ENCODE data around the gene HIVEP3.

HIVEP3 gene

GRCh38 chr1:41809692-41810091 is 109.0 kb downstream of the HIVEP3 start:
- no peak for DNase-seq

- no peak for DNase-seq
These were observed 111.3 kb downstream of the HIVEP3 start for GRCh38 chr1:41807390-41807789.

DNA sequence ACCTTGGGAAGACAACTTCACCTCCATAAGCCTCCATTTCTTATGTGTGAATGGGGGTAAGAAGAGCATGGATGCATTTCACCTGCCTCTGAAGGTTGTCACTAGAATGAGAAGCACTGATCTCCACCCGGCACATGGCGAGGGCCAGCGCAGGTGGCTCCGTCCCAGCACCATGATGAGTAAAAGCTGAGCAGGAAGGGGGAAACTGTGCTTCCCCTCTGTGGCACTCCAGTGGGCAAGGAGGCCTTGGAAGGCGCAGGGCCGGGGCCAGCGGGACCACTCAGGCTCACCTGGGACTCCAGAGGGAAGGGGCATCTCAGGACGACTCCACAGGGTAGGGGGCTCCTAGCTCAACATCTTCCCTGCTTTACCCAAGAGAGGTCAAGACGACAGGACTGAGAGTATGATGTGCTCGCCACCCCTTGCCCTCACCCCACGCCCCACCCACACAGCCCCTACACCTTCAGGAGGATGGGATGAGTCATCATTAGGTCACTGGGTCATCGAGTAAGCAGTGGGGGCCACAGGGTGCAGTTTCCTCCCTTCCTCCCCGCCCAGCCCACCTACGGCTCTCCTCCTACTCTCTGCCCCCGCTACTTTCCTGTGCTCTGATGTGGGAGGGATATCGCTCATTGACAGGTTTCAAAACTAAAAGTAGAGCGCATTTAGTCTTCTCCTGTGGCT is 112.1 kb downstream of the HIVEP3 start:
- peak; percentile 51 to 54 for DNase-seq

- DNase-seq = peak; percentile 18 to 34
These were observed 112.8 kb downstream of the HIVEP3 start for GRCh38 chr1:41805771-41806471.

- DNase-seq = peak; percentile 46 to 53
These were observed 114.5 kb downstream of the HIVEP3 start for GRCh38 chr1:41804176-41804575.

GRCh38 chr1:41803656-41804055 is 115.1 kb downstream of the HIVEP3 start:
- no peak for DNase-seq

- DNase-seq = peak; percentile 68 to 75
These were observed 115.9 kb downstream of the HIVEP3 start for GRCh38 chr1:41802532-41803501.

GRCh38 chr1:41800311-41800829 is 118.4 kb downstream of the HIVEP3 start:
- DNase-seq = no peak

DNA sequence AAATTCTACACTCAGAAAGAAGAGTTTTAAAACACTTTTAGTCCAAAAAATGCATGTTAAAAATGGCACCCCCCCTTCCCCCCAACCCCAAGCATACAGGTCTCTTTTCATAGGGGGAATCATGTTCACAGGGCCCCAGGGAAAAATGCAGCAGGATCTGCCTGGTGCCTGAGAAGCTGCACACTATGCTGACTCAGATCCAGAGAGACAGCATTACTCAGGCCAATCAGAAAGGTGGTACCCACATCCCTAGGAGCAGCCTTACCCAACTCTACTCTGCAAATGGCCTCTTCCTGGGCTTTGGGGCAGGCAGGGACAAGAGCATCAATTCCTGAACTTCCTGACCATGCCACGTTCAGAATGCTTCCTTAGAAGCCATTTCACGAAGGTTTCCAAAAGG is 119.0 kb downstream of the HIVEP3 start:
- DNase-seq = no peak

DNA sequence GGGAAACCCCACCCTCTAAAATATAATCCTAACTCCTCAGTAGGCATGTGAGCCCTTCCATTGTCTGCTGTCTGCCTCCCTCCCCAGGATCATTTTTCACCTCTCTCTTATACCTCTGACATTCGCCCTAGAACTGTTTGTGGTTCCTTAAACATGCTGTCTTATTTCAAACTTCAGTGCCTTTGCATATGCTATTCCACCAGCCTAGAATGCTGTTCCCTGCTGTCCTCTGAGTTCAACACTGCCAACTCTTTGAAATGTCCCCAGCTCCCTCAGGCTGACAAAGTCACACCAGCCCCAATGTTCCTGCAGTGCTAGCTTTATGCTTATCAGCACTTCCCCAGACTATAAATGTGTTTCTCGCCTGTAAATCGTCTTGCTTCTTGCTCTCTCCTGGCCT is 119.5 kb downstream of the HIVEP3 start:
- no peak for DNase-seq

DNA sequence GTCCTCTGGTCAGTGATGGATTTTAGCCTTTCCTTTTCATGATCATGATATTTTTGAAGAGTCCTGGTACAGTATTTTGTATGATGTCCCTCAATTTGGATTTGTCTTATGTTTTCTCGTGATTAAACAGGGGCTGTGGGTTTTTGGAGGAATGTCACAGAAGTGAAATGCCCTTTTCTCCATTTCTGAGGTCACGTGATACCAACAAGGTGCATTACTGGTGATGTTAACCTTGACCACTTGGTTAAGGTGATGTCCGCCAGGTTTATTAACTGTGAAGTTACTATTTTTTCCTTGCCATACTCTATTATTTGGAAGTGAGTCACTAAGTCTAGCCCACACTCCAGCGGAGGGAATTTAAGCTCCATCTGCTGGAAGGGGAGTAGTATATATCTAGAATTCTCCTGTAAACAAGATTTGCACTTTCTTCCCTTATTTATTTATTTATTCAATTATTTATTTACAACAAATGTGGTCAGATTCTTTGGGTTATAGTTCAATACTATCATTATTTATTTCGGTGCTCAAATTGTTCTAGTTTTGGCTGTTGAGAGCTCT is 123.4 kb downstream of the HIVEP3 start:
- no peak for DNase-seq

- no peak for DNase-seq
These were observed 124.7 kb downstream of the HIVEP3 start for GRCh38 chr1:41794031-41794430.

DNA sequence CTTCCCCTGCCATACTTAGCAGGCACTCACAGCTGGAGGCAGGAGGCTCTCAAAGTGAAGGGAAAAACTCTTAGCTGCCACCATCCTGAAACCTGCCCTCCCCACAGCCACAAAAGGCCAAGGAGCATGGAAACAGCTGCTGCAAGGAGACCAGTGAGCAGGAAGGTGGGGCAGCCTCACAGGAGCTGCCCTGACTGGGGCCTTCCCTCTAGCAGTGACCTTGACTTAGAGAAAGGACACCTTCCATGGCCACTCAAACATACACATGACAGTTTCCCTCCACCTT is 126.3 kb downstream of the HIVEP3 start:
- no peak for DNase-seq

DNA sequence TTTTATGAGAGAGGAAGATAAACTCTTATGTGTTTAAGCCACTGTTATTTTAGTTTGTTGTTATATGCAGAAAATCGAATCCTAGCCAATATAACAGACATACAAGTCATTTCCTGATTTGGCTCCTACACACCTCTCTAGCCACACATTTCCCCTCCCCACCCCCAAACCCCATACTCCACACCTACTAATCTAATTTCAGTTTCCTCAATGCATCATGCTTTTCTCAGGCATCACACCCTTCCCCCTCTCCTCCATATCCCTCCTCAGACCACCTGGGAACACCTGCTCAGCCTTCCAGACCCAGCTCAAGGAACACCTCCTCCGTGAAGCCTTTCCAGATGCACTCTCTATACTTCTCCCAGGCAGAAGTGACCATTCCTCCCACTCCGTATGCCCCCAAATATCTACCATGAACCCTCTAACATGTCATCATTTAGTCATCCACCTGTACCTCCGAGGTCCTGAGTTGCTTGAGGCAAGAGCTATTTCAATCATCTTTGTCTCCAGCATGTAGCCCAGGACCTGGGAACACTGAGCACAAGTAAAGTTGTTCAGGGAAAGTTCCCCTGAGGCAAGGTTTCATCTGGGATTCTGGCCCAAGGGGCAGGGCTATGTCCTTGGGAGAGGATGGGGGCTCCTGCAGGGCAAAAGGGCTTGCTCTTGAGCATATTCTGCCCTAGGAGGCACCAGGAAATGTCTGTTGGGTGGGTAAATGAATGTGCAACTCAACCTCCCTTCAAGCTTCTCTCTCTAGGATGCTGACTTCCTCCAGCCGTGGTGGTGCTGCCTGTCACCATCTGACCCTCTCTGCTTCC is 126.8 kb downstream of the HIVEP3 start:
- DNase-seq = peak in 1 of 2 donors; percentile 30

- DNase-seq = no peak
These were observed 128.4 kb downstream of the HIVEP3 start for GRCh38 chr1:41790351-41790750.

DNA sequence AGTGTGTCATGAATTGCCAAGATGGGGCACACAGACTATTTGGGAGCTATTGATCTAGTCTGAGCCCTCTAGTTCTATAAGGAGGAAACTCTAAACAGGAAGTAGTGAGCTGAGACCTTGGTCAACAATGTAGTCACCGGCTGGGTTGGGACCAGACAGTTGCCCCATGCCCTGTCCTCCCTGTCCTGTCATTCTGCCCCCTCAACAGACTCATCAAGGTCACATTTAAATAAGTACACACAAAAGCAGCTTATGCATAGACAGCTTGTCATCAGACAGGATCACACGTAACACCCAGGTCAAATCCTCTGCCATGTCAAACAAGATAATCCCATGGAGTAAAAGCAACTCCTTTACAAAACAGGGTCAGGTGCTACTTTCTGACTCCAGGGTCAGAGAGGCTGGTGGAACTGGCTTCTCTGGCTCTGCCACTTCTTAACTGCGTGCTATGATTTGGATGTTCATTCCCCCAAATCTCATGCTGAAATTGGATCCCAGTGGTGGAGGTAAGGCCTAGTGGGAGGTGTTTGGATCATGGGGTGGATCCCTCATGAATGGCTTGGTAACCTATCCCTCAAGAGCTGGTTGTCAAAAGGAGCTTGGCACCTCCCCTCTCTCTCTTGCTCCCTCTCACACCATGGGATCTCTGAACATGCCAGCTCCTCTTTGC is 128.9 kb downstream of the HIVEP3 start:
- DNase-seq = peak in 1 of 2 donors; percentile 42

GRCh38 chr1:41788427-41788826 is 130.3 kb downstream of the HIVEP3 start:
- no peak for DNase-seq

- no peak for DNase-seq
These were observed 134.0 kb downstream of the HIVEP3 start for GRCh38 chr1:41784531-41785274.

DNA sequence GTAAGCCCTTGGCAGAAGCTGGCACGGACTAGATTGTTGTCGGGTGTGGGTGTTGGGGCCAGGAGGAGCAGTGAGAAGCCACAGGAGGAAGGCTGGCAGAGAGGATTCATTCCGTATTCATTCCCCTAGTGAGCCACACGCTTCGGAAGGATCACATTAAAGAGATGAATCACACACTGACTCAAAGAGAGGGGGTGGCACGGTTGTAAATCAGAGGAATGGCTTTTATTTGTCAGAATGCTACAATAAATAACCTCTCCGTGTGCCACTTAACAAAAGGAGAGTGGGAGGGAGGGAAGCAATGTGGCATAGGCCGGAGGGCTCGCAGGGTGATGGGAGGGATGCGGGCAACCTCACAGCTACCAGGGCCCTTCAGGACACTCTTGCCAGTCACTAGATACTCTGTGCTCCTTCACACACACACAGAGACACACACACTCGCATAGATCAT is 135.5 kb downstream of the HIVEP3 start:
- DNase-seq = peak in 1 of 2 donors; percentile 38

DNA sequence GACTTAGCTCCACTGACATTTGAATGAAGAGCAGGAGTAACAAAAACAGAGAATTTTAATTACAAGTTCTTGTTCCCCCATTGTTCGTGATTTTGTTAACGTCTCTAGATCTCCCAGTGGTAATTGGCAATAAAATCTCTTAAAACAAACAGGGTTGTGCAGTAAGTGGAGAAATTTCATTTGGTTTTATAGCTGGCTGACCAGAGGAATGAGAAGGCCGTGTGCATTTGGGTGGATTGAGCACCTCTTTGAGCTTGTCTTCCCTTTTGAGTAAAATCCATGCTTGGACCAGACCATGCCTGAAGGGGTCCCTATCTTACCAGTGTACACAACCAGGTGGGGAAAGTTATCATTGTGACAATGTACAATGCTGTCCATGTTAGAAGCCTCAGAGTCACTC is 137.8 kb downstream of the HIVEP3 start:
- DNase-seq = no peak

GRCh38 chr1:41780322-41780721 is 138.4 kb downstream of the HIVEP3 start:
- DNase-seq = no peak
